Non-pigmented ciliary epithelial cell (primary cell): ENCODE measurements around the gene IGSF9.

Source experiments
- DNase-seq: peaks from one replicate; pipeline ENCODE4 v3.0.0-alpha.2; 2010; ENCODE audit warnings: low read depth

Gene IGSF9

DNA sequence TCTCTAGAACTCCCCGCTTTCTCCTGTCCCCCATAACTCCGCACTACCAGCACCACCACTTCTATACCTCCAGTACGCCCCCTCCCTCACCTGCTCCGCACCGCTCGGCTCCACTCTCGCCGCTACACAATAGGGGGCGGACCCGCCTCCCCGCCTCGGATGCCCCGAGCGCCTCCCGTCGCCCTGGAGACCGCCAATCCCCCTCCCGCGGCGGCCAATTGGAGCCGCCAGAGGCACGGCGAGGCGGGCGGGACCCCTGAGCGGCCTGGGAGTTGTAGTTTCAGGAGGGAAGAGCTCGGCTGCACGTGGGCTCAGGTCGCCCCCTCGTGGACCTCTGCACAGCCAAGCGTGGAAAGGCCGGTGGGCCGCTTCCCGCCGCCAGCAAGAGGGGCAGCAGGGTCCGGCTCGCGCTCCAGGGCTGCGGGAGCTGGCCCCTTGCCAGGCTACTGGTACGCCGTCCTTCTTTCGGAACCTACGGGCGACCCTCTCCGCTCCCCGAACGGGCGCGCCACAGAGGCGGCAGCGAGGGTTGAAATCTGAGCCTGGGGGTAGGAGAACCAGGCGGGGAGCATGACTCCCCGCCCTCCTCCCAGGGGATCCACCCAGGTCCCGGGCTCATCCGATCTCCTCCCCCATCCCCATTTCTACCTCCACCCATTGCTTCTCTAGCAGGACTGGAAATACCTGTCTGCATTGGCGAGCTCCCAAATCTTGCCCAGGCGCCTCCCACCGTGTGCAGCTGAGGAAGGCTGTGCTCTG lies at the start of gene IGSF9:
TSS of gene IGSF9 (minus strand) at position 131 of the 759 bp plus-strand sequence. CDS start 2,159 bp downstream, outside the sequence.
- no peak for DNase-seq

- no peak for DNase-seq
Measured at GRCh38 chr1:159994896-159995295, 49.5 kb upstream of the IGSF9 start.

GRCh38 chr1:159993911-159994310 lies 48.5 kb upstream of the IGSF9 start:
- no peak for DNase-seq

GRCh38 chr1:159992161-159992560 lies 46.7 kb upstream of the IGSF9 start:
- no peak for DNase-seq

- no peak for DNase-seq
Measured at GRCh38 chr1:159991513-159991912, 46.1 kb upstream of the IGSF9 start.

DNA sequence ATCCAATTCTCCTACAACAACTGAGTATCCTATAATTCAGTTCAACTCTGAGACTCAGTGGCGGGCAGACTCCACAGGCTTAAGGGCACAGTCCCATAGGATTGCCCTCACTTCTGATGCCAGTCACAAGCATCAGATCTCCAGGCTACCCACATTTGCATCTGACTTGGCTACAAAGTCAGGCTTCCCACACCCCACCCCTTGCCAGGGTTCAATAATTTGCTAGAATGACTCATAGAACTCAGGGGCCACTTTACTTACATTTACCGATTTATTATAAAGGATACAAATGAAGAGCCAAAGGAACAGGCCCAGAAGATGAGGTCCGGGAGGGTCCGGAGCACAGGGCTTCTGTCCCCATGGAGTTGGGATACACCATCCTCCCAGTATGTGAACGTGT lies 44.6 kb upstream of the IGSF9 start:
- DNase-seq: no peak

GRCh38 chr1:159989581-159989980 lies 44.2 kb upstream of the IGSF9 start:
- no peak for DNase-seq

- no peak for DNase-seq
Measured at GRCh38 chr1:159988006-159988405, 42.6 kb upstream of the IGSF9 start.

GRCh38 chr1:159987186-159987585 lies 41.8 kb upstream of the IGSF9 start:
- no peak for DNase-seq

DNA sequence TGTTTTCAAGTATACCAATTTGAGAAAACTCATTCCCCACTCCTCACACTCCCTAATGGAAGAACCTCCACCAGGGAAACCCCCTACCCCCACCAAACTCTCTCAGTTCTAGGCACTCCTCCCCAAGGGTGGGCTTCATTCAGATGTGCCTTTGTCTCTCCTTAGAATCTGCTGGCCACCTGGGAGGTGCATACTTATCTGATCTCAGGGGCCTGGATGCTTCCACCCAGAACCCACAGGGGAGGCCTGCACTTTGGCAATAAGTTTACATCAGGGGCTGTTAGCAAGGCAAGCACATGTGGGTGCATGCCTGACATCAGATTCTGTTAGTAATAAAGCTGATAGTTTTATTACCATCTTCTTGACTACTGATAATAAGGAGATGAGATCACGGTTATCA lies 41.1 kb upstream of the IGSF9 start:
- no peak for DNase-seq

GRCh38 chr1:159986093-159986492 lies 40.7 kb upstream of the IGSF9 start:
- no peak for DNase-seq

DNA sequence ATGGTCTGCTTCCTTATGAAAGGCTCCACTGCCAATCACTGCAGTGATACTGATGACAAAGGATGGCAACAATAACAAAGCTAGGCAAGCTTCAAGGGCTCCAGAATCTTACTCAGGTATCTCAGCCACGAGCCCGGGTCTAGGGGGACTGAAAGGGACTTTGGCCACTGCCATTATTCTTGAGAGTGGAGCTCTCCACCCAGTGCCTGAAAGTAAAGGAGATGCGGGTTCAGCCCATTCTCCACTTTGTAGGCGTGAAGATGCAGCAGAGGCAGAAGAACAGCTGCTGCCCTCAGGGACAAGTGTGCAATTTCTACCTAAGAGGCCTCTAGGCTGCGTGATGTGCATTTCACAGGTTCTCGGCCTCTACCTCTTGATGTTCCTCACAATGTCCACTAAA lies 40.1 kb upstream of the IGSF9 start:
- no peak for DNase-seq

- DNase-seq: no peak
Measured at GRCh38 chr1:159983681-159984080, 38.3 kb upstream of the IGSF9 start.

DNA sequence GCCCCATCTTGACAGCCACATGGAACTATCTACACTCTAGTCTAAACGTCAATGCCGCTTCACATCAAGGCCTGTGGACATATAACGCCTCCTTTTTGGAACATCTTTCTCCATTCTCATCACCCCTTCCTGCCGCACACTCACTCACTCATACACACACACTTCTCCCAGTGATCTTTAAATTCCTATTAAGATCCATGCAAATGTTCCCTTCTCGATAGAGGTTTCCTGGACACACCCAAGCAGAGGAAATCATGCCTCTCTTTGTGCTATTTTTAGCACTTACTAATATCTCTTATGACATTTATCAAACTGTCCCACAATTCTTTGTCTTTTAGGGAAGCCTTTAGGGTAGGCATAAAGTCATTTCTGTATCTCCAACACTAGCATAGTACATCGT lies 36.9 kb upstream of the IGSF9 start:
- DNase-seq: no peak

DNA sequence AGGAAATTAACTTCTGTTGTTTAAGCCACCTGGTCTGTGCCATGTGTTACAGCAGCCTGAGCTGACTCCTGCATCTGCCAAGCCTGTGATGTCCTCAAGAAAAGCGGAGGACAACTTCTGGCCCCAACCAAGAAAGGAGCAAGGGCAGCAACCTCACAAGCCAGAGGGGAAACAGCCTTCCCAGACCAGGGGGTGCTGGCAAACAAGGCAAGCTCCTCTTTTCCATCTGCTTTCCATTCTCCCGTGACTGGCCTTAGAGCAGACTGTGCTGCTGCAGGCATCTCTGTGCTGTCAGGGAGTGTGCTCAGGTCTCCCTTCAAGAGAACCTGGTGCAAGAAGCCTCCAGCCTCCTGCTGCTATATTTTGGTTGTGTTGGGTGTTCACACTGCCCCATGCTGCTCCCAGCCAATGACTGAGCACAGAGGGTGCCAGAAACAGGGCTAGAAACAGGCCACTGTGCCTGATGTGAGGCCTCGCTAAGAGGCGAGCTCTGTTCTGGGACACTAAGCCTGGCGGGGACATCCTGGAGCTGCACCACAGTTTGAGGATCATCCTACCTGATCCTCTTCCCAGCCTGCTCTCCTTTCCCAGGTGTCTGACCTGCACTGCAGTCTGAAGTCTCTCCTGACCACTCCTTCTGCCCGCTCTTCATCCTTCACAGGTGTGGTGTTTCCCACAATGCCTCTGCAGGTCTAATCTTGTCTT lies 36.1 kb upstream of the IGSF9 start:
- DNase-seq: no peak

- DNase-seq: no peak
Measured at GRCh38 chr1:159980786-159981185, 35.4 kb upstream of the IGSF9 start.

DNA sequence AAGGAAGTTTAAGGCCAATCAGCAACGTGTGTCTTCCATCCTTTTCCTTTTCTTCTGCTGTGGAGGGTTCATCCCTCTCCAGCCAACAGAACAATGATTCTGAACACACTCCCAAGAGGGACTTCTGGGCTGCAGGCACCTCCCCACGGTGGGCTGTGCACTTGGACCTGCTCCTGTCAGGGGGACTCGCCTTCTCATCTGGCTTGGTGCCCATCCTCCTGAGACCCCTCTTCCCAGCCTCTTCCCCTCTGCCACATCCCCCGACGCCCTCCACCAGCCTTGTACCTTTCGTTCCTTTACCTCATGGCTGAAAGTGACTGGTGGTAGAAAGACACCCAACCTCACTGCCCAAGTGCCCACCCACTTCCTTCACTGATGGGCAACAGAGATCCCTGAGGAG lies 34.7 kb upstream of the IGSF9 start:
- no peak for DNase-seq

- DNase-seq: no peak
Measured at GRCh38 chr1:159979257-159979656, 33.8 kb upstream of the IGSF9 start.

DNA sequence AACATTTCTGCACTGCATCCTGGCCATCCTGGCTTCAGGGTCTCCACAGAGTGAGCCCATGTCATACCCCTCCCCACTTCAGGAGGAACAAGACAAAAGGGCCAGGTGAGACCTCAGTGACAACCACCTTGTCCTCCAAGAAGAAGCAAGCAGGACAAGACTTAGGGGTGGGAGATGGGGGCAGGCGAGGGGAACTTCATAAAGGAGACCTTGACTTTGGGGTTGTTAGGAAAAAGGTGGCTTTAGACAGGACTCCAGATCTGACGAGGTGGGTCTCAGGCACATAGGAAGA lies 32.6 kb upstream of the IGSF9 start:
- DNase-seq: no peak

GRCh38 chr1:159977364-159978106 lies 32.1 kb upstream of the IGSF9 start:
- DNase-seq: no peak

DNA sequence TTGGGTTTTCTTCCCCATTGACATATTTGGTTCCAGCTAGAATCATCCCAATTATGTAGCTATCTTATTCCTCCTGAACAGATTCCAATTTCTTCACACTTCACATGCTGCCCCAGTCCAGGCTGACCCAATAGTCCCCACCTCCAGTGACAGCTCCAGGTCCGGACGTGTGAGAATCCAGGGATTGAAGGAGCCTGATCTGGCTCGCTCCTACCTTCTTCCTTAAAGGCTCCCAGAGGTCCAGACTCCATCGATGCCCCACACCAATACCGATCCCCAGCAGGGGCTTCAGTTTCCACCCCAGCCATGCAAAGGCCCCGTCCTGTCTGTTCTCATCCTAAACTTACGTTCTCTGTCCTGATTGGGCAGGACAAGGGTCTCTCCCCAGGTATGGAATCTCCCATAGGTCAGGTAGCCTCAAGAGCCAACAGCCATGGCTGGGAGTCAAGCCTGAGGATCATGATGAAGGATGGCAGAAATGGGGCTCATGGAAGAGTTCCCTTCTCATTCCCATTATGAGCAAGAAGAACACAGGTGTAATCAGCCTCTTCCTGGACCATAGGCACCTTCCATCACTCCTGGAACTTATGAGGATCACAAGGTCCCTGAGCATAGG lies 29.0 kb upstream of the IGSF9 start:
- DNase-seq: no peak

- DNase-seq: no peak
Measured at GRCh38 chr1:159973350-159973940, 28.0 kb upstream of the IGSF9 start.
